Nephron (organoid): ENCODE measurements around the gene GDF2.
A peak's percentile ranks its signal among the peaks of the same experiment; 100 is the strongest.

Experiments used
- H3K27ac Mint-ChIP-seq, 3 experiments: 2 replicates each; pipeline ENCODE4 v1.8.0; 2020; ENCODE audit warnings: mixed read lengths in 3 of 3, mild to moderate bottlenecking in 2 of 3, moderate library complexity in 1 of 3
- H3K27me3 Mint-ChIP-seq: 2 replicates; pipeline ENCODE4 v1.8.0; 2021; ENCODE audit warnings: low read depth, mild to moderate bottlenecking, moderate library complexity, mixed read lengths
- H3K36me3 Mint-ChIP-seq: 2 replicates; pipeline ENCODE4 v1.8.0; 2020; ENCODE audit warnings: low read depth, mixed read lengths
- H3K4me1 Mint-ChIP-seq: 2 replicates; pipeline ENCODE4 v1.8.0; 2020; ENCODE audit warnings: mixed read lengths
- H3K4me3 Mint-ChIP-seq, 3 experiments: 2 replicates each; pipeline ENCODE4 v1.8.0; 2020; ENCODE audit warnings: mild to moderate bottlenecking in 3 of 3, mixed read lengths in 3 of 3, moderate library complexity in 2 of 3
- H3K9me3 Mint-ChIP-seq: 2 replicates; pipeline ENCODE4 v1.8.0; 2020; ENCODE audit warnings: mixed read lengths
- CTCF ChIP-seq, 3 experiments: fragments of 200-600 bp; sonication (generic); IDR thresholded peaks; one replicate each; pipeline ENCODE4 v1.5.0; 2021; ENCODE audit warnings: antibody characterized with exemption in 3 of 3; ENCODE audit not compliant: unreplicated experiment in 3 of 3

Gene GDF2

GRCh38 chr10:47294501-47294900, 27.8 kb upstream of the GDF2 start:
- Mint-ChIP-seq H3K4me1 (peaks cover 32% of the 10 kb centered on the region), H3K27ac (no peak overlapping the region), H3K9me3 (no peaks in the 10 kb centered on the region), H3K36me3 (no peaks in the 10 kb centered on the region), H3K27me3 (peaks cover 97% of the 10 kb centered on the region), H3K4me3 (no peak overlapping the region)
- TF ChIP-seq CTCF (IDR thresholded peaks at IDR 0.05; ENCODE audit: unreplicated experiment in 3 of 3): no peak

DNA sequence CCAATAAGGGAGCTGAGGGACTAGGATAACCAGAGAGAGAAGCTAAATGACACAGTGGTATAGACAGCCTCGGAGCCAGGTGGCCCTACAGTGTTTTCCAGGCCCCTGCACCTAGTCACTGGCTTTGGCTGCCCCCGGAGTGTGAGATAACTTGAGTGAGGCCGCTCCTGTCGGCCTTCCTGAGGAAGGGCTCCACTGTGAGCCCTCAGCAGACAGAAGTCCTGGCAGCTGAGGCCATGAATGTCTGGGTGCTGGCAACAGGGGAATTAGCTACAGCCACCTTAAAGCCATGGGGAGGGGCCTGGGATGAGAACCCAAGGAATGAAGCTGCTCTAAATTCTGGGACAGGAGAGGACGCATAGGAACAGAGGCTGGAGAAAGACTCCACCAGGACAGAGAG, 26.8 kb upstream of the GDF2 start:
- TF ChIP-seq CTCF (IDR thresholded peaks at IDR 0.05; ENCODE audit: unreplicated experiment in 3 of 3): no peak
- Mint-ChIP-seq H3K9me3 (no peaks in the 10 kb centered on the region), H3K27me3 (peaks cover 92% of the 10 kb centered on the region), H3K36me3 (no peaks in the 10 kb centered on the region), H3K4me3 (no peak overlapping the region), H3K27ac (peak overlapping the region; percentile 40 to 64 (median 44)), H3K4me1 (peaks cover 35% of the 10 kb centered on the region)

GRCh38 chr10:47296156-47296894, 25.9 kb upstream of the GDF2 start:
- Mint-ChIP-seq H3K27me3 (peaks cover 94% of the 10 kb centered on the region), H3K27ac (peak overlapping the region; percentile 44 to 64 (median 46)), H3K4me1 (peaks cover 40% of the 10 kb centered on the region), H3K4me3 (peak overlapping the region; percentile 8 to 52 (median 50)), H3K36me3 (no peaks in the 10 kb centered on the region), H3K9me3 (no peaks in the 10 kb centered on the region)
- no peak for TF ChIP-seq CTCF (IDR thresholded peaks at IDR 0.05; ENCODE audit: unreplicated experiment in 3 of 3)

GRCh38 chr10:47296941-47297340, 25.3 kb upstream of the GDF2 start:
- H3K36me3 Mint-ChIP-seq: no peaks in the 10 kb centered on the region

DNA sequence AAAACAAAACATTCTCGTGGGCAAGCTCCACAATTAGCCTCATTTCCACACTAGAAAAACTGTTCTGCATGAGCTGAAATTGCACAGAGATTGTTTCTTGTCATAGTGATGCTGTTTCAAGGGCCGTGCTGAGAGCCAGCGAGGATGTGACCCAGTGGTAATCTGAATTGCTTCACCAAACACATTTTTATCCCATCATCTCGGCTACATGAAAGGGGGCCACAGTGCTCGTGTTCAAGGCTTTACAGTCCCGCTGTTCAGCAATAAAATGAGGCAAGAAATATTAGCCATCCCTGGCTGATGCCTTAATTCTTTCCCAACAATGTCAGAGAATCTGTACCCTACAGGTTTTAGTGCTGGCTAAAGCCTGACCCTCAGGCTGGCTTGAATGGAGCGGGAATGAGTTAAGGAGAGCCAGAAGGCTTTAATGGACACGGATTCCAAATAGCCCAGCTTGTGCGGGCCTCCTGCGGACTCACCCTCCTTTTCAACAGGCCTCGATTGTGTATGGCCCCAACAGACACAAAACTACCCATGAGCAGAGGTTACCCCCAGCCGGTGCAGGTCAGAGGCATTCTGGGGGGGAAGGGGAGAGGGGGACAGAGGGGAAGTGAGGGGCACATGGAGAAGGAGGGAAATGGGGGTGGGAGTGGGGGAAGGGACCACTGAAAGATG, 24.3 kb upstream of the GDF2 start:
- no peak for TF ChIP-seq CTCF (IDR thresholded peaks at IDR 0.05; ENCODE audit: unreplicated experiment in 3 of 3)
- Mint-ChIP-seq H3K27me3 (peaks cover 94% of the 10 kb centered on the region), H3K4me3 (peak overlapping the region in 2 of 3 experiments; percentile 45 to 59), H3K9me3 (no peaks in the 10 kb centered on the region), H3K36me3 (no peaks in the 10 kb centered on the region), H3K27ac (peak overlapping the region; percentile 5 to 51 (median 42)), H3K4me1 (peaks cover 40% of the 10 kb centered on the region)

More at GRCh38 chr10:47296941-47297340, 25.3 kb upstream of the GDF2 start:
- peak overlapping the region in 1 of 3 experiments; percentile 52 for H3K4me3 Mint-ChIP-seq
- H3K4me1 Mint-ChIP-seq: peaks cover 40% of the 10 kb centered on the region
- peak overlapping the region; percentile 44 to 64 (median 46) for H3K27ac Mint-ChIP-seq
- no peaks in the 10 kb centered on the region for H3K9me3 Mint-ChIP-seq
- no peak for TF ChIP-seq CTCF (IDR thresholded peaks at IDR 0.05; ENCODE audit: unreplicated experiment in 3 of 3)
- H3K27me3 Mint-ChIP-seq: peaks cover 94% of the 10 kb centered on the region
